ENCODE measurements around the gene CCT2.
A peak's percentile ranks its signal among the peaks of the same experiment; 100 is the strongest.

Gene CCT2

DNA sequence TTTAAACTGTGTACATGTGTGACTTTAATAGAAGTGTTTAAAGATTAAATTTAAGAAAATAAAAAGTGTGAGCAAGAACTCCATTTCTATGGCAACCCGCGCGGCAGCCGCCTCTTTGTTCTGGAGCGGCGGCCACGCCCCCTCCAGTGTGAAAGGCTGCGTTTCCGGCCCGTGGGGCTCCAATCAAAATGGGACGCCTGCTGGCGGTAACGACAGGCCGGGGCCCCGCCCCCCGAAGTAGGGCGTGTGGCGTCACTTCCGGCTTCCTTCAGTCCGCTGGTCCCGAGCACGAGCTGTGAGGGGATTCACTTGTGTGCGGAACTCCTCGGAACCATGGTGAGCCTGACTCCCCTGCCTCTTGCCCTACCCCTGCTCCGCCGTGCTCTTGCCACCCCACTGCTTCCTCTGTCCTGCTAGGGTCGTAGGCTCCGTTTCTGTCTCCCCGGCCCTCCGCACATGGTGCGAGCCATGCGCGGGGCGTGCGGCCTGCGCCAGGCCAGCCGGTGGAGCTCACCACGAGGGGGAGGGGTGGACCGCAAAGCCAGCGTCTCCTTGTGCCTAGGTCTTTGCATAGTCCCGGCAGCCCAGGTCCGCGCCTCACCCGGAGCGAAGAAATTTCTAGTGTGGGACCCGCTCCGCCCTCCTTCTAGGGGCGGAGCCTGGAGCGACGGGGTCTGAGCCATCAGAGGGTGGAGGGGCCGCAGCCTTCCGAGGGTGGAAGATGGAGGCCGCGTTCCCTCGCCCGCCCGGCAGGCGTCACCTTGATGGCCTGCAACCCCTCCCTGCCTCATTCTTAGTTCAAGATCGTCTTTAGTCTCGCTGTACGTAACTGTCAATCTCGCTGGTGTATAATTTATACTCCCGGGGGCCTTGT lies at the start of gene CCT2:
TSS of gene CCT2 (plus strand) at position 271 of the 874 bp plus-strand sequence. CDS start at position 334, 63 bp downstream.
- DNase-seq, result peak; percentile 93 to 96

DNA sequence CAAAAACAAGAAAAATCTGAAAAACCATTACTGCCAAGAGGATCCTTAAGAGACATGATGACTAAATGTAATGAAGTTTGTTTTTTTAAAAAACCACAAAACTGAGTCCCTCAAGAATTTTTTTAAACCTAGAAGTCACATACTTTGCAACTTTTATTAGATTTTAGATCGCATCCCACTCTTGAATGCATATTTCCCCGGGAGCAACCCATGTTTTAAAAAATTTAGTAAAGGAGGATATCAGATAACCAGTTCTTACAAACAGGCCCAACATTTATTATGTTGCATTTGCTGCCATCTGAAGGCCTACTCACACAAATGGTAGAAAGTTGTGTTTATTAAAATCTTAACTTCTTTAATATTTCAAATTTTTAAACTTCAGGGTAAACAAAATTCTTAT lies 44.3 kb upstream of the CCT2 start:
- DNase-seq, result no peak

DNA sequence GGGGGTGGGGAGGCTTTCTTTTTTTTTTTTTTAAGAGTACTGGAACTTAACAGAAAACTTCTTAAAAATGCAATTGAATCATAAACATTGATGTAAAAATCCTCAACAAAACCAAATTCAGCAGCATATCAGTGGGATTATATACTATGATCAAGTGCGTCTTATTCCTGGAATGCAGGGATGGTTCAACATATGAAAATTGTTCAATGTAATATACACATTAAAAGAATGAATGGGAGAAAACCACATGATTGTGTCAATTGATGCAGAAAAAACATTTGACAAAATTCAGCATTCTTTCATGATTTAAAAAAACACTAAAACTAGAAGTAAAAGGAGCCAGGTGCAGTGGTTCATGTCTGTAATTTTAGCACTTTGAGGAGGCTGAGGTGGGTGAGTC lies 41.2 kb upstream of the CCT2 start:
- DNase-seq, result no peak

DNA sequence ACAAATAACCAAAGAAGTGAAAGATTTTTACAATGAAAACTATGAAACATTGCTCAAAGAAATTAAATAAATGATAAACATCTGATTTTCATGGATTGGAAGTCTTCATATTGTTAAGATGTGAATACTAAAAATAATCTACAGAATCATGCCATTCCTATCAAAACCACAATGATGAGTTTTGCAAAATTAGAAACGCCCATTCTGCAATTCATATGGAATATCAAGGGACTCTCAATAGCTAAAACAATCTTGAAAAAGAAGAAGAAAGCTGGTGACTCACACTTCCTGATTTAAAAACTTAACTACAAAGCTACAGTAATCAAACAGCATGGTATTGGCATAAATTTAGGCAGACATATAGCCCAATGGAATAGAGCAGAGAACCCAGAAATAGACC lies 40.2 kb upstream of the CCT2 start:
- DNase-seq, result no peak

DNA sequence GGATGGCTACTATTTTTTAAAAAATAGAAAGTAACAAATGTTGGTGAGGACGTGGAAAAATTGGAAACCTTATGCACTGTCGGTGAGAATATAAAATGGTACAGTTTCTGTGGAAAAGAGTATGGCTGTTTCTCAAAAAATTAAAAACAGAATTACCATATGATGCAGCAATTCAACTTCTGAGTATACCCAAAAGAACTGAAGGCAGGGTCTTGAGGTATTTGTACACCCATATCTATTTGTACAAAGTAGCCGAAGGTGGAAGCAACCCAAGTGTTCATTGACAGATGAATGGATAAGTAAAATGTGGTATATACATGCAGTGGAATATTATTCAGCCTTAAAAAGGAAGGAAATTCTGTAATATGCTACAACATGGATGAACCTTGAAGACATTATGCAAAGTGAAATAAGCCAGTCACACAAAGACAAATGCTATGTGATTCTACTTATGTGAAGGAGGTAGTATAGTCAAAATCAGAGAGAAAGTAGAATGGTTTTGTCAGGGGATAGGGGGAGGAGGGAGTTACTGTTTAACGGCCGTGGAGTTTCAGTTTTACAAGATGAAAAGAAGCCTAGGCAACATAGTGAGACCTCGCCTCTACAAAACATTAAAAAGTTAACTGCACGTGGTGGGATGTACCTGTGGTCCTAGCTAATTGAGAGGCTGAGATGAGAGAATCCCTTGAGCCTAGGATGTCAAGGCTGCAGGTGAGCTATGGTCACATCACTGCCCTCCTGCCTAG lies 38.4 kb upstream of the CCT2 start:
- no peak for DNase-seq

DNA sequence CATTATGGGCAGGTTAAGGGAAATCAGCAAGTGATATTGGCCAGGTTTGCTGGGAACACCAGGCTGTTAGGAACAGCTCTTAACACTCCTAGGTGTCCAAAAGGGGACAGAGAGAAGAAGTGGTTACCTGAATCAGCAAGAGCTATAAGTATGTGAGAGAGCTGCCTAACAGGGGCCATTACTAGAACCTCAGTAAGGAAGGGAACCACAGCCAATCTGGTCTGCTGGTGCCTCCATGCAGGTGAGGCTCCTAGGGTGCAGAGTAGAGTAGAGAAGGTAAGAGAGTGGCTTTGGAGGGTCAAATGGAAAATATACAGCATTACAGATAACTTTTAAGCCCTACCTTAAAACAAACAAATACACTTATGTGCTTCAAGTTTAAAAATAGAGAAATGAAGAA lies 36.6 kb upstream of the CCT2 start:
- no peak for DNase-seq

DNA sequence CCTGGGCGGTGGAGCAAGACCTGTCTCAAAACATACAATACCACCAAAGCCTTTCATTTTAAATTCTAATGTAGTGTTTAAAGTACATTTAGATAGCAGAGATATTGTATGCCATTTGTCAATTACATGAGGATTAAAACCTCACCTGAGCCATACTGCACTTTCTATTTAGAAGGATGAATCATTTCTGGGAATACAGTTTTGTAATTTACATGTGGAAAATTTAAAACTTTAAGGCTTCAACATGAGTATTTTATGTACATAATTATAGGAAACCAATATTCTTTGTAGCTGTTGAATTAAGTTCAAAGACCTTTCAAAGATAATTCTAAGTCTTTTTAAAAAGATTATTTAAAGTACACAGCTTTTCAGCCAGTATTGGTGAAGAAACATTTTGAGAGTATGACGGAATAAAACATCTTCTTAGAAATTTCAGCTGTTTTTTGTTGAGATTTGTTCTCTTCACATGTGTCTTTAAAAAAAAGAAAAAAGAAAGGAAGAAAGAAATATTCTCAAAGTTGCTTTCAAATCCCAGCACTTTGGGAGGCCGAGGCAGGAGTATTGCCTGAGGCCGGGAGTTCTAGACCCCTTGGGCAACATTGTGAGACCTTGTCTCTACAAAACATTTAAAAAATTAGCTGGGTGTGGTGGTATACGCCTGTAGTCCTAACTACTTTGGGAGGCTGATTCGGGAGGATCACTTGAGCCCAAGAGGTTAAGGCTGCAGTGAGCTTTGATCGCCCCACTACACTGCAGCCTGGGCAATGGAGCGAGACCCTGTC lies 34.5 kb upstream of the CCT2 start:
- no peak for DNase-seq

DNA sequence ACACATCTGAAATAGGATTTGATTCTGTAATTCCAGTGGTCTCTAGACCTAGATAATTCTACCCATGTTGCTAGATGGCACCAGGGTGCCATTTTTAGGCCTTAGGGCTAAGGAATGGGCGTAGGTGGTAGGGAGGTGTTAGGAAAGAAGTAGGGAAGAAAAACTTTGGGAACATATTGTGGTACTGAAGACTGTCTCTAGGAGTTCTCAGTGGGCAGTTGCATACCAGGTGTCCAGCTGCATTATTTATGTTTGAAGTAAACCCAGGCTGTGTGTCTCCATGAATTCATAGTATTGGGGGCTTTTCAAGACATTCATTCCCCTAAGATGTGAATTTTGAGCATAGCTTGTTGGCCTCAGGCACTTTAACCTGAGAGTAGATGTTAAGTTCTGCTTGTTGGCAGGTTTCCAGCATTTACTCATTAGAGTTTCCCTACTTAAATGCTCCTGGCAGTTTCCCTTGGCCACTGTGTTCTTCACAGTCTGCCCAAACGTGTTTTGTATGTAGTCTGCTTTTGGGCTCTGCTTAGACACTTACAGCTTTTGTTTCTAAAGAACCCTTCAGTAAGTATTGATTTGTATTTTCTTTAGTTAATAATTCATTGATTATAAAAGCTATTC lies 31.5 kb upstream of the CCT2 start:
- DNase-seq, result no peak

DNA sequence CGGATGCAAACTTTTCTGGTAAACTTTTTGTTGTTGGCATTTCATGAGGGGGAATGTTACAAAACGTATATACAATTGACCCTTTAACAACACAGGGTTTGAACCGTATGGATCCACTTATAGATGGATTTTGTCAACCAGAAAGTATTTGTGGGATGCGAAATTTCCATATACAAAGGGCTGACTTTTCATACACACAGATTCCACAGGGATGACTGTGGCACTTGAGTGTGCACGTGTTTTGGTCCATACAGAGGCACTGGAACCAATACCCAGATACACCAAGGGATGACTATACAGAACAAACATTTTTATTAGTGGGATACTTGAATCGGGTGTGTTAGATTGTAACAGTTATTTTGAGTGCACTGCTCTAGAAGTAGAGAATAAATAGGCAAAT lies 29.8 kb upstream of the CCT2 start:
- DNase-seq, result no peak

DNA sequence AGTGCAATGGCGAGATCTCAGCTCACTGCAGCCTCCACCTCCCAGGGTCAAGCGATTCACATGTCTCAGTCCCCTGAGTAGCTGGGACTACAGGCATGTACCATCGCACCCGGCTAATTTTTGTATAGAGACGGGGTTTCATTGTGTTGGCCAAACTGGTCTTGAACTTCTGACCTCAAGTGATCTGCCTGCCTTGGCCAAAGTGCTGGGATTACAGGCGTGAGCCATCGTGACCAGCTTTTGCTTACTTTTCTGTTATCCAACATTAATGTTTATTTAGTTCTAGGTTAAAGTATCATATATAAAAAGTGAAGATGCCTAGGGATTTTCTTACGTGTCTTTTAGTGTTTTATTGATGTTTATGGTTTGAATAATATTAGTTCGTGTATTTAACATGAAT lies 28.9 kb upstream of the CCT2 start:
- DNase-seq, result no peak

DNA sequence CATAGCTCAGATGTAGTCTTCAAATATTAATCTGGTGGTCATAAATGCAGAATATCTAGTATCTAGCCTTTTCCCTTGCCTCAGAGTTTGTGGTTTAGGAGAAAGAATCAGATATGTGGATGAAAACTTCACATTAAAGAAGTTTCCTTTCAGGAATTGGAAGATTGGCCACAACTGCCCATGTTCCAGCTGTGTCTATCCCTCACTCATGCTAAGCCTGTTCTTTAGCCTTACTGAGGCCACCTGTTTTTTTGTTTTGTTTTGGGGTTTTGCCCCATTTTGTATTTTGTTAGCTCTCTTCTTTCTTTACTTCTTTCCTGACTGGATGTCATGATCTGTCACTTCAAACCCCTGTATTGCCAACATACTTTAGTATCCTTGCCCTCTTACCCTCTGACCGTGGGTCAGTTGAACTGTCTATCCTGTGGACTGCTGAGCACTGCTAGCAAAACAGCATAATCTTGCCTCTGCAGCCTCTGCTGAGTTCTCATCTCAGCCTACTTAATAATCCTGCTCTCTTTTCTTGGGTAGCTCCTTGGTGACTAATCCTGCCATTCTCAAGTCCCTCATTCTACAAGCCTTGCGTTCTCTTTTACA lies 22.0 kb upstream of the CCT2 start:
- DNase-seq, result no peak

DNA sequence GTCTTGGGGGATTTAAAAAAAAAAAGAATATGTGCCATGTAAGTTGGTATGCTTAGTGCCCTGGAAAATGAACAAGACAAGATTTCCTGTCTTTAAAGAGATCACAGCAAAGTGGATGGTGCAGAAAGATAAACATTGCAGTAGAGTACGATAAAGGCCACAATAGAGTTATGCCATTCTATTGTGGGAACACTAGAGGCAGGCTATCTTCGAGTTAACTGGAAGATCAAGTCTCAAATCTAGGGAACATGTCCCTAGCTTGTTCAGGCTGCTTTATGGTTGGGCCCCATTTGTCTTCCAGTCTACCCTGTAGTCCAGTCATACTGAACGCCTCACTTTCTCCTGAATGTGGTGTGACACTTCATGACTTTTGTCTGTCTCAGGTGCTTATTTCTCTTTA lies 18.7 kb upstream of the CCT2 start:
- no peak for DNase-seq

DNA sequence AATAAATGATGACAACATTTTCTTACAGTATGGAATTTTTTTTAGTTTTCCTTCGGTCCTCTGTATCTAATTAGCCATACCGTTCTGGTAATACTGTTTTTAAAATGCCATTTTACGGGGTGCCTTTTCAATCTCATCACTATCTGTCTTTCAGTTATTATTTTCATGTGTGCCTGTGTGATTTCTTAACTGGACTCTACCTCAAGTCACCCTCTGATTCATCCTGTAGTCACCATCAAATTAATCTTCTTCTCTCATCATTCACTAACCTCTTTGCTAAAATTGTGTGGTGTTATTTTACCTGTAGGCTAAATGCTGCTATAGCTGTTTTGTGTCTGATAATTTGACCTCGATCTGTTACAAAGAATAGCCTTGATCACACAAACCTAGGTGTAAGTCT lies 16.0 kb upstream of the CCT2 start:
- no peak for DNase-seq

DNA sequence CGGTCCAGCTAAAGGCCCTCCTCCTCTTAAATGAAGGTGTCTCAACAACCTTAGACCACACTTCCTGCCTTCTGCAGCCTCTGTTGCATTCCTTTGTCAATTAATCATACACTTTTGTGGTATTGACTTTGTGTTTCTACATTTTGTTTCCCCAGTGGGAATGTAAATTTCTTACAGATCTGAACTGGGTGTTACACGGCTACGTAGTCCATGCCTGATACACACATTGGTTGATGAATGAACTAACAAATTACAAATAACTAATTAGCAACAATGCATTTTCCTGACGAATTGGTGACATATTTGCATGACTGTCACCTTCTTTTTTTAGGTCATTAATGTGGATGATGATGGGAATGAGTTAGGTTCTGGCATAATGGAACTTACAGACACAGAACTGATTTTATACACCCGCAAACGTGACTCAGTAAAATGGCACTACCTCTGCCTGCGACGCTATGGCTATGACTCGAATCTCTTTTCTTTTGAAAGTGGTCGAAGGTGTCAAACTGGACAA lies 15.2 kb upstream of the CCT2 start:
- no peak for DNase-seq

DNA sequence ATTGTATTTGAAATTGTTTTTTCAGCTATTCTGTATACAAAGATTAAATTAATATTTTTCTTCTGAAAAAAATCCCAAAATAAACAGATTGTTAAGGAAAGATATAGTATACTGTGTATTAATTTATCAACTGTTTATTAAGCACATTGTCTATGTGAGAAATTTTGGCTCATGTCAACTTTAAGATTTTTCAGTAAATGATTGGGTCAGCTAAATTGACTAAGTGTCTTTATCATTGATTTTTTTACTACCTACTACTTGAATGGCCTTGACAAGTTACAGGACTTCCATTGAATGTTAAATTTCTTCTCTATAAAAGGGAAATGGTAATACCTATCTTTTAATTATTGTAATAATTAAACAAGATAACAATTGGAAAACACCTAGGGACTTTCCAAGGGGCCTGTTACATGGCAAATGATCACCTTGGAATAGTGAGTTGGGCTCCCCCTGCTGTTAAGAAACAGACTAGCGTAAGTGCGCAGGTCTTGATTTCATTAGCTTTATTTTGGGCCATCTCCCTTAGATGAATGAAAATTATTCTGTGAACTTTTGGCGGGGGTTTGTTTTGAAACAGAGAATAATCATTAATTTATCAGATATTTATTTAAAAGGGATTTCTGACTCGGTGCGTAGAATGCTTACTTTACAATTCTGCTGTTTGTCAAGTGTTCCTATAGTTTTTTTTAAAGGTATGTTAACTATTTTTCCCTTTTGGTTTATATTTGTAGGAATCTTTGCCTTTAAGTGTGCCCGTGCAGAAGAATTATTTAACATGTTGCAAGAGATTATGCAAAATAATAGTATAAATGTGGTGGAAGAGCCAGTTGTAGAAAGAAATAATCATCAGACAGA lies 14.5 kb upstream of the CCT2 start:
- DNase-seq, result peak; percentile 8 to 31

DNA sequence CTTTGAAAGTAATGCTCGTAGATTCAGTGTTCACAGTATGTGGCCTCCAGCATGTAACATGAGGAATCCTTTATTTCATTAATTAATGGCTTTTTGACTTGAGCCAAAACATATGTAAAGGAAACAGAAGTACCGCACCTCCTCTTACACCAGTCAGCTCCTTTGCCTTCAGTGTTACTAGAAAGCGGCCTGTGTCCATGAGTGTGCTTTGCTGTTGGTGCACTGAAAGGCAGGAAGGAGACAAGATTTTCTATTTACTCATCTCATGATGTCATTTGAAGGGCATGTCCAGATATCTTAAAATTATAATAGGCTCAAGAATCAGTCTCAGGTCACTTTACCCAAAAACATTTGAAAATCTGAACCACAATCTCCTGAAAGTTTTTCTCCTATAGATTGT lies 9.9 kb upstream of the CCT2 start:
- no peak for DNase-seq

DNA sequence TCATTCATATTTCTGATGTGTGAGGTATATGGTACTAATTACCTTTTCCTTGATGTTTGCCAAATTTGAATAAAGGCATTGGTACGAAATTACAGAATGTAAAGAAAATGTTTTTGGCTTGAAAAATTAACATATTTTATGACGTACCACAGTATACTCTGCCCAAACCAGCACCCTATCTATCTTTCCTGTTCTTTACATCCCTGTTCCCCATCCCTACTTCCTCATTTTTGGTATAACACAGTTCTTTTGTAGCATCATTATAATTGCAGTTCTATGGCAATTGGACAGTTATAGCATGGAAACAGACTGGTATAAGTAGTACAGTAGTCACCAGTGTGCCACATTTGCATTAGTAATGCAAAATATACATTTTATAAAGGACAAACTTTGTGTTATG lies 7.0 kb upstream of the CCT2 start:
- DNase-seq, result no peak

DNA sequence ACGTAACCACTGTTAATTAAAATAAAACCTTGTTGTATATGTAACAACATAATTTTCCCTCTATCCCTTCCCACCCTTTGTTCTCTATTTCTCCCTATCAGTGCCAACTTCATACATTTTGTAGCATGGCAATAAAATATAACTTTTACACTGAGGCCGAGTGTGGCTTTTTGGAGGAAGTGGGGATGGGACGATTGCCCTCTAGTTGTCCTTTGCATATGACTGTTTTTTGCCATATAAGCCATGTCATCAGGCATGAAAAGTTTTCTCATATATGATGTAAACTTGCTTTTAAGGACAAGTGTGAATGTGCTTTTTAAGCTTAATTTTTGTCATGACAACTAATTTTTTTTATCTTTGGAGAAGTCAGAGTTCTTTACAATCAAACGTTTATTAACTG lies 6.2 kb upstream of the CCT2 start:
- no peak for DNase-seq

DNA sequence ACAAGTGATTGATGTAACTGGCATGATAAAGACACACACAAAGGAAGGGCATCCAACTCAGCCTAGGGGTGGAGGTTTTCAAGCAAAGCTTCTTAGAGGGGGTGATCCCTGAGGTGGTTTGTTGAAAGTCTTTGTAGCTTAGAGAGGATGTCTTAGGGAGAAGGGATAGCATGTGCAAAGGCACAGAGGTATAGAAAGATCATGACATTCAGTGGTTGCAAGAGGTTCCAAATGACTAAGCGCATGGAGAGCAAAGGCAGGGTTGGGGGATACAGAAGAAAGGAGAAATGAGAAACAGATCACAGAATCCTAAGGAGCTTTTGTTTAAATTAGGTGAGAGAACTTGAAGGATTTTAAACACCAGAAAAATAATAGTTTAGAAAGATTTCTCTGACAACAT lies 5.2 kb upstream of the CCT2 start:
- no peak for DNase-seq

DNA sequence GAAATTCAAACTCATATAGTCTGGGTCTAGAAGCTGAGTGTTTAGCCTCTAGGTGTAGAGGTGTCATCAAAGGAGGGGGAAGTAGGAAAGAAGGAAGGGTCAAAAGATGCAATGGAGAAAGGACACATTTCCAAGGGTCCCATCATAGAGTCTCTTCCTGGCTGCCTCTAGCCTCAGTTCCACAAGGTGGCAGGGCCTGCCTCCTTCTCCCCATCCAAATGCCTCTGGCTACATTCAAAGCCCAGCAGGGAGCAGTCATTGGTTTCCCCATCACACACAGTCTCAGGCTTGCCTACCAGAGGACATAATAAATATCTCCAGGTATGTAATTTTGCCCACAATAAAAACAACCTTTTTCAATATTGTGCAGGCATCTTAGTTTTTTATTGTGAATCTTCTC lies 2.1 kb upstream of the CCT2 start:
- peak; percentile 7 to 23 for DNase-seq

DNA sequence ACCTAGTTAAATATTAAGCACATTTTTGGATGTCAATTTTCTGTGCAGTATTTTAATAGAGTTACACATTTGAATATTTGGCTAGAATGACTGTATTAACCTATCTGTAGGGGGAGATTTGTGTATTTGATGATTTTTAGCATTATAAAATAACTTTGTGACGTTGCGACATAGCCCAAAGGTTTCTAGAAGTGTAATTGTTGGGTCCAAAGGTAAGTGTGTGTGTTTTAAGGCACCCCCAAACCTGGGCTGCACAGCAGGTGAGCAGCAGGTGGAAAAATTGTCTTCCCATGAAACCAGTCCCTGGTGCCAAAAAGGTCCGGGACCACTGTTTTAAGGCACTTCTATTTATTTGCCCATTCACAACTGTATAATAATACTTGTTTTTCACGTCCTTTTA lies 3.3 kb downstream of the CCT2 start:
- DNase-seq, result no peak

DNA sequence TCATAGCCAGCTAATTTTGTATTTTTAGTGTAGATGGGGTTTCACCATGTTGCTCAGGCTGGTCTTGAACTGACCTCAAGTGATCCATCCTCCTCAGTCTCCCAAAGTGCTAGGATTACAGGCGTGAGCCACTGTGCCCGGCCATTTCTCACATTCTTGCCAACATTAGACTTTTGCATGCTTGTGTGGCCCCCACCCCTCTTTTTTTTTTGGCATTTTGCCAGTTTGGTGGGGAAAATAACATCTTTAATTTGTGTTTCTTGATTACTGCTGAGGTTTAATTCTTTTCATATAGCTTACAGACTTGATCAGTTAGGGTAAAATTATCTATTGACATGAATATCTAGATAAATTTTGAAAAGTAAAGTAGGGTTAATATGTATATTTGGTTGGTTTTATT lies 3.8 kb downstream of the CCT2 start:
- DNase-seq, result no peak

All from SHP77 (cell line).